K562 (cell line): ENCODE measurements around the gene NME4. TPM values are rescaled to one million over a fixed set of nuclear protein-coding genes. Genes with fewer than 3 reads are reported as not detected.

Source experiments
- ATAC-seq: fragments of 200-7000 bp; cut with Tn5 transposase; 3 replicates; pipeline ENCODE4 v1.9.1; 2020; ENCODE audit warnings: moderate library complexity
- BruUV-seq: library from RNA; stranded (reverse); fragments of 400-500 nt; replicated peaks from 2 replicates; lab custom pipeline; 2021; lab: Mats Ljungman, UMichigan
- CTCF ChIA-PET: fragments of 300-600 bp; formaldehyde crosslinking; extraction: SDS; loops from one replicate; lab custom pipeline; 2021; ENCODE audit warnings: low intra/inter-chr PET ratio; lab: Yijun Ruan, JAX
- POLR2A ChIA-PET: fragments of 300-600, 350-650 bp; sonication (Branson Sonifier 250); formaldehyde crosslinking; extraction: SDS; loops from one replicate; lab custom pipeline; 2021; ENCODE audit warnings: antibody characterized with exemption, inconsistent platforms; lab: Yijun Ruan, JAX
- DNase-seq, 4 experiments: peaks; one replicate each; pipeline versions ENCODE4 v3.0.0 to v3.0.0-alpha.2; 2011 to 2018; ENCODE audit warnings: low spot score in 3 of 4, mixed read lengths in 3 of 4; ENCODE audit errors: extremely low read depth in 1 of 4
- FAIRE-seq: peaks from 2 replicates; lab custom pipeline; 2011; peaks lifted over from hg19 to GRCh38; lab: Jason Lieb, UNC
- H2AFZ ChIP-seq: 2 replicates; pipeline ENCODE4 v1.6.0; 2011; ENCODE audit warnings: low read depth, low read length, control low read depth, inconsistent platforms
- H3K27ac ChIP-seq: fragments of 200-600 bp; 3 replicates; pipeline ENCODE4 v1.8.0; 2011; ENCODE audit warnings: low read depth, mild to moderate bottlenecking, control low read depth, inconsistent platforms, low read length, moderate library complexity, mixed read lengths; ENCODE audit errors: extremely low read depth
- H3K27me3 ChIP-seq, 2 experiments: fragments of 300-600 bp in 1 of 2; 2 replicates in 1 of 2; 3 replicates in 1 of 2; pipeline versions ENCODE4 v1.6.0 to v1.8.0; 2011; ENCODE audit warnings: inconsistent platforms in 2 of 2, low read length in 2 of 2, mild to moderate bottlenecking in 1 of 2, mixed read lengths in 1 of 2, moderate library complexity in 1 of 2; ENCODE audit not compliant: control insufficient read depth in 2 of 2, insufficient read depth in 2 of 2
- H3K36me3 ChIP-seq: fragments of 300-600 bp; 3 replicates; pipeline ENCODE4 v1.8.0; 2011; ENCODE audit warnings: mild to moderate bottlenecking, low read length, inconsistent platforms; ENCODE audit not compliant: control insufficient read depth, insufficient read depth
- H3K4me1 ChIP-seq, 2 experiments: fragments of 200-600 bp in 1 of 2; replicated peaks in 1 of 2; 2 replicates in 1 of 2; 3 replicates in 1 of 2; pipeline versions ENCODE4 v1.5.1 to v1.8.0; 2011; ENCODE audit warnings: inconsistent platforms in 2 of 2, low read length in 2 of 2, mild to moderate bottlenecking in 1 of 2, mixed read lengths in 1 of 2, moderate library complexity in 1 of 2; ENCODE audit not compliant: control insufficient read depth in 2 of 2, insufficient read depth in 2 of 2
- H3K4me2 ChIP-seq: 2 replicates; pipeline ENCODE4 v1.6.1; 2011; ENCODE audit warnings: low read length, control low read depth, inconsistent platforms, mixed read lengths; ENCODE audit not compliant: insufficient read depth
- H3K4me3 ChIP-seq: fragments of 200-600 bp; sonication (generic), shearing (Covaris generic); 2 replicates; pipeline ENCODE4 v1.5.1; 2016; ENCODE audit warnings: control low read depth, inconsistent platforms
- H3K79me2 ChIP-seq: fragments of 200-600 bp; 3 replicates; pipeline ENCODE4 v1.8.0; 2011; ENCODE audit warnings: low read length, inconsistent platforms; ENCODE audit not compliant: control insufficient read depth, insufficient read depth
- H3K9ac ChIP-seq, 2 experiments: 2 replicates each; pipeline versions ENCODE4 v1.6.0 to v1.6.1; 2011; ENCODE audit warnings: low read depth in 2 of 2, low read length in 2 of 2, control low read depth in 1 of 2, inconsistent platforms in 1 of 2, mild to moderate bottlenecking in 1 of 2, mixed read lengths in 1 of 2; ENCODE audit not compliant: insufficient read depth in 1 of 2
- H3K9me1 ChIP-seq: one replicate; pipeline ENCODE4 v1.6.0; 2011; ENCODE audit warnings: inconsistent platforms, mild to moderate bottlenecking, low read length, moderate library complexity; ENCODE audit not compliant: control insufficient read depth, insufficient read depth
- H3K9me3 ChIP-seq: replicated peaks from 2 replicates; pipeline ENCODE4 v1.5.1; 2011; ENCODE audit warnings: low read depth, low read length, inconsistent platforms; ENCODE audit not compliant: control insufficient read depth, insufficient read depth
- H4K20me1 ChIP-seq: replicated peaks from 2 replicates; pipeline ENCODE4 v1.6.1; 2011; ENCODE audit warnings: low read length, inconsistent platforms, mixed read lengths; ENCODE audit not compliant: control insufficient read depth, insufficient read depth
- ATF7 ChIP-seq: fragments of 450-650 bp; IDR thresholded peaks from 2 replicates; pipeline ENCODE4 v1.7.1; 2014; ENCODE audit warnings: mild to moderate bottlenecking, moderate library complexity
- C11orf30 ChIP-seq: fragments of 450-650 bp; IDR thresholded peaks from 2 replicates; pipeline ENCODE4 v1.6.1; 2016; ENCODE audit warnings: low read depth, mild to moderate bottlenecking
- CBX2 ChIP-seq: fragments of 200-600 bp; sonication (generic); IDR thresholded peaks from one replicate; pipeline ENCODE4 v1.6.1; 2012; ENCODE audit warnings: mild to moderate bottlenecking, low read length, inconsistent platforms; ENCODE audit not compliant: insufficient read depth, poor library complexity, severe bottlenecking
- DPF2 ChIP-seq: fragments of 450-650 bp; IDR thresholded peaks from 2 replicates; pipeline ENCODE4 v1.6.1; 2016
- HDAC6 ChIP-seq: IDR thresholded peaks from 2 replicates; pipeline ENCODE4 v1.6.1; 2012; ENCODE audit warnings: low read depth, mild to moderate bottlenecking, control low read depth, inconsistent platforms, low read length, moderate library complexity
- KDM1A ChIP-seq, 2 experiments: fragments of 450-650 bp; IDR thresholded peaks; 2 replicates each; pipeline ENCODE4 v1.6.1; 2016; ENCODE audit warnings: mild to moderate bottlenecking in 2 of 2
- POLR2G ChIP-seq: fragments of 200-400 bp; formaldehyde crosslinking; IDR thresholded peaks from 2 replicates; pipeline ENCODE4 v1.6.1; 2017; ENCODE audit warnings: low read depth, mild to moderate bottlenecking, antibody characterized with exemption, low read length, moderate library complexity
- RBFOX2 ChIP-seq: fragments of 200-400 bp; formaldehyde crosslinking; IDR thresholded peaks from 2 replicates; pipeline ENCODE4 v1.6.1; 2017; ENCODE audit warnings: low read depth, mild to moderate bottlenecking, low read length, moderate library complexity
- ZNF174 ChIP-seq: fragments of 250-450 bp; sonication (Bioruptor Pico); IDR thresholded peaks from 2 replicates; pipeline ENCODE4 v1.4.0; 2020; ENCODE audit warnings: mild to moderate bottlenecking
- WGBS: fragments of 100-300 bp; shearing (Covaris generic); methylation state at CpG from one replicate; pipeline ENCODE4 v1.1.6; 2016; ENCODE audit warnings: low coverage, mixed read lengths; ENCODE audit not compliant: insufficient coverage; ENCODE audit errors: missing lambda C conversion rate; 5-methylcytosine and 5-hydroxymethylcytosine counted together
- in situ Hi-C: fragments of 300-500 bp; cut with MboI; formaldehyde crosslinking; loops from 4 replicates; pipeline ENCODE4 v1.15.0; 2018; ENCODE audit warnings: inconsistent platforms, mixed read lengths
- intact Hi-C: fragments of 100-400 bp; cut with micrococcal nuclease; formaldehyde crosslinking; loops from 2 replicates; pipeline ENCODE4 v1.14.2; 2022
- polyA plus RNA-seq, 8 experiments: library from polyadenylated mRNA; depleted of rRNA in 4 of 8; stranded (reverse) in 5 of 8; unstranded in 3 of 8; fragments of >200 nt; fragmentation: Nextera tagmentation in 2 of 8; fragmentation: Illumina TruSeq in 1 of 8; extraction: Ambion mirVana in 2 of 8; extraction: Trizol in 1 of 8; gene quantifications; 2 replicates each; pipeline versions ENCODE4 v1.2.1 to v1.2.3, GENCODE V29; 2011 to 2014; ENCODE audit warnings: inconsistent platforms in 1 of 8, missing spikeins in 1 of 8
- total RNA-seq, 7 experiments: library from RNA; depleted of rRNA in 6 of 7; stranded (reverse); fragments of >200 nt in 6 of 7; fragmentation: Illumina TruSeq in 2 of 7; extraction: Trizol in 2 of 7; gene quantifications; 2 replicates each; pipeline versions ENCODE4 v1.2.1 to v1.2.3, GENCODE V29; 2011 to 2021; ENCODE audit warnings: low replicate concordance in 1 of 7

NME4 gene
- total and polyA plus RNA-seq, 9 of the 15 experiments (the other 6 are each of a cell fraction or from before 2014, with no cell fraction given) = 15.4 to 264 (median 139) TPM

GRCh38 chr16:374616-374926, 22.4 kb upstream of the NME4 start:
- BruUV-seq = no TSS peak
- Histone ChIP-seq H2AFZ (no peak overlapping the region), H3K4me1 (peaks cover 9 to 57% of the 10 kb centered on the region in 2 experiments), H3K9ac (no peak overlapping the region), H3K4me2 (no peak overlapping the region), H3K9me3 (no peaks in the 10 kb centered on the region), H3K79me2 (peaks cover 15% of the 10 kb centered on the region), H3K4me3 (no peak overlapping the region), H3K9me1 (peaks cover 5% of the 10 kb centered on the region), H3K36me3 (peaks cover 62% of the 10 kb centered on the region; the same call in 1 of the 3 replicates), H4K20me1 (no peaks in the 10 kb centered on the region), H3K27me3 (no peaks in the 10 kb centered on the region), H3K27ac (no peak overlapping the region)
- ChIA-PET CTCF (no interaction called here), POLR2A (interaction anchor here (0.9 to 1.2 kb wide), 3 partner anchors 11 to 105 kb away, joined by 3 to 4 read pairs (median 4); no protein-coding TSS in a partner anchor)
- in situ Hi-C loops (no loop called here), intact Hi-C loops (no loop called here)
- WGBS = 89% methylated on average over 9 of the region's 9 CpGs
- FAIRE-seq (no peak), ATAC-seq (no peak), DNase-seq (no peak)
- TF ChIP-seq POLR2G (peak; percentile 16; the same call in 1 of the 2 replicates), ZNF174 (no peak), CBX2 (no peak), DPF2 (no peak), HDAC6 (no peak), ATF7 (no peak), C11orf30 (no peak), KDM1A (IDR thresholded peaks at IDR 0.05) (no peak), RBFOX2 (peak; percentile 17; the same call in 1 of the 2 replicates)
